Lower leg skin (tissue), 4 donors: ENCODE measurements around the gene SDHAF1. TPM values are rescaled to one million over a fixed set of nuclear protein-coding genes. Genes with fewer than 3 reads are reported as not detected.
"Not testable (repeated sequence)": the region's sequence is repeated elsewhere in the genome, so short reads cannot be mapped to it uniquely, and the experiment has no call there.

Source experiments
- DNase-seq, 2 donors: peaks; one replicate each; pipeline ENCODE4 v3.0.0-alpha.2; 2019; ENCODE audit warnings: low spot score in 2 of 2
- H3K4me3 ChIP-seq: fragments of 200-600 bp; sonication (generic); 2 replicates; pipeline ENCODE4 v1.5.1; 2017; ENCODE audit warnings: mild to moderate bottlenecking, low read depth; ENCODE audit not compliant: poor library complexity, severe bottlenecking
- CTCF ChIP-seq, 3 donors: fragments of 450-650 bp; IDR thresholded peaks; one replicate each; pipeline ENCODE4 v1.5.1; 2016; ENCODE audit warnings: antibody characterized with exemption in 3 of 3, mild to moderate bottlenecking in 3 of 3, moderate library complexity in 2 of 3
- POLR2A ChIP-seq, 2 donors: fragments of 450-650 bp; IDR thresholded peaks; one replicate each; pipeline ENCODE4 v1.6.1; 2016 to 2017; ENCODE audit warnings: antibody characterized with exemption in 2 of 2, mild to moderate bottlenecking in 1 of 2, moderate library complexity in 1 of 2
- WGBS, 2 donors: methylation state at CpG; one replicate each; pipeline ENCODE4 v1.1.5; 2018; 5-methylcytosine and 5-hydroxymethylcytosine counted together
- intact Hi-C: fragments of 100-400 bp; cut with DNase I; formaldehyde crosslinking; loops from one replicate; pipeline ENCODE4 v1.15.0; 2023; ENCODE audit warnings: low total_unique reads
- total RNA-seq, 4 donors: library from RNA; depleted of rRNA; stranded (reverse); fragments of >200 nt; gene quantifications; one replicate each; pipeline ENCODE4 v1.1.0, GENCODE V29; 2016

SDHAF1 gene
- total RNA-seq, result 10 to 100 TPM; 51.6 to 83.8 (median 64.4) TPM

- intact Hi-C loops, result no loop called here
- 0% methylated on average over 28 to 56 of the region's 97 CpGs for WGBS, 2 donors
- TF ChIP-seq CTCF (IDR thresholded peaks at IDR 0.05) (no peak), POLR2A (IDR thresholded peaks at IDR 0.05) (no peak)
These were observed at the start of gene SDHAF1 for GRCh38 chr19:35995048-35995993. TSS of gene SDHAF1 (plus strand) at chr19:35995188. CDS start at chr19:35995275, 87 bp downstream.

GRCh38 chr19:35946203-35946602 lies 48.8 kb upstream of the SDHAF1 start:
- no peak for TF ChIP-seq POLR2A (IDR thresholded peaks at IDR 0.05)
- TF ChIP-seq CTCF (IDR thresholded peaks at IDR 0.05), result no peak
- WGBS, 2 donors, result 68 to 90% methylated on average over 4 of the region's 4 CpGs

More at GRCh38 chr19:35995048-35995993, at the start of gene SDHAF1:
- H3K4me3 ChIP-seq, result peak within 1 kb of the TSS; percentile 71
- DNase-seq, result peak; percentile 94 to 99

GRCh38 chr19:35949131-35949530 lies 45.9 kb upstream of the SDHAF1 start:
- TF ChIP-seq CTCF (IDR thresholded peaks at IDR 0.05), result no peak
- TF ChIP-seq POLR2A (IDR thresholded peaks at IDR 0.05), result no peak
- H3K4me3 ChIP-seq, result no peak overlapping the region
- DNase-seq, result no peak
- WGBS, 2 donors, result 32 to 51% methylated on average over 2 of the region's 2 CpGs
- intact Hi-C loops, result no loop called here

More at GRCh38 chr19:35946203-35946602, 48.8 kb upstream of the SDHAF1 start:
- no peak overlapping the region for H3K4me3 ChIP-seq
- intact Hi-C loops, result no loop called here
- no peak for DNase-seq

GRCh38 chr19:35955881-35956634 lies 38.9 kb upstream of the SDHAF1 start:
- H3K4me3 ChIP-seq, result no peak overlapping the region
- intact Hi-C loops, result no loop called here
- TF ChIP-seq POLR2A (IDR thresholded peaks at IDR 0.05) (no peak), CTCF (IDR thresholded peaks at IDR 0.05) (no peak)
- WGBS, 2 donors, result 56 to 64% methylated on average over 6 of the region's 6 CpGs
- no peak for DNase-seq

GRCh38 chr19:35957411-35957810 lies 37.6 kb upstream of the SDHAF1 start:
- WGBS, 2 donors, result 85% methylated on average over 8 of the region's 8 CpGs

GRCh38 chr19:35958660-35959039 lies 36.3 kb upstream of the SDHAF1 start:
- no peak overlapping the region for H3K4me3 ChIP-seq
- 28 to 30% methylated on average over 15 of the region's 15 CpGs for WGBS, 2 donors
- intact Hi-C loops, result no loop called here
- no peak for DNase-seq
- TF ChIP-seq POLR2A (IDR thresholded peaks at IDR 0.05), result no peak
- no peak for TF ChIP-seq CTCF (IDR thresholded peaks at IDR 0.05)

More at GRCh38 chr19:35957411-35957810, 37.6 kb upstream of the SDHAF1 start:
- H3K4me3 ChIP-seq, DNase-seq, intact Hi-C loops: not testable (repeated sequence)
